Vagina (tissue), 2 donors: ENCODE data around the gene WDR1.

Source experiments
- POLR2A ChIP-seq, 2 donors: fragments of 450-650 bp; IDR thresholded peaks; one replicate each; pipeline ENCODE4 v1.6.1; 2017; ENCODE audit warnings: antibody characterized with exemption in 2 of 2, mild to moderate bottlenecking in 2 of 2, moderate library complexity in 2 of 2
- TF ChIP-seq, protein P1 (sequence below), 3 experiments: fragments of 450-650 bp in 2 of 3; fragments of 200-600 bp in 1 of 3; sonication (generic) in 1 of 3; IDR thresholded peaks; one replicate each; pipeline ENCODE4 v1.5.1; 2017 to 2019; ENCODE audit warnings: antibody characterized with exemption in 3 of 3, mild to moderate bottlenecking in 2 of 3, moderate library complexity in 2 of 3

DNA sequence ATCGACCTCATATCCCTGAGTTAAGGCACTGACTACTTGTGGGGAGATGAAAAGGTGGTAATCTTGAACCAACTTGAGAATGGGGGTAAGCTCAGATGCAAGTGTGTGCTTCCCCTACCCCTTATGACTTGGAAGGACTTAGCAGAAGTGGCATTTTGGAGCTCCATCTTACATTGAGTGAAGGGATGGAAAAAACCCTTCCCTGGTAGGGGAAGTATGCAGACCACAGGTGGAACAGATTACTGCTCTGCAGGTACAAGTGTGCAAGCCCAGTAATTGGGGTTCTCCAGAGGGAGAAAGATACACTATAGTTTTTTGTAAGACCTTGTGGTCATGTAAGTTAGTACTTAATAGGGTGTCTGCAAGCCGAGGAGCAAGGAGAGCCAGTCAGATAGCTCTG lies 12.2 kb upstream of the WDR1 start:
- TF ChIP-seq, protein P1, sequence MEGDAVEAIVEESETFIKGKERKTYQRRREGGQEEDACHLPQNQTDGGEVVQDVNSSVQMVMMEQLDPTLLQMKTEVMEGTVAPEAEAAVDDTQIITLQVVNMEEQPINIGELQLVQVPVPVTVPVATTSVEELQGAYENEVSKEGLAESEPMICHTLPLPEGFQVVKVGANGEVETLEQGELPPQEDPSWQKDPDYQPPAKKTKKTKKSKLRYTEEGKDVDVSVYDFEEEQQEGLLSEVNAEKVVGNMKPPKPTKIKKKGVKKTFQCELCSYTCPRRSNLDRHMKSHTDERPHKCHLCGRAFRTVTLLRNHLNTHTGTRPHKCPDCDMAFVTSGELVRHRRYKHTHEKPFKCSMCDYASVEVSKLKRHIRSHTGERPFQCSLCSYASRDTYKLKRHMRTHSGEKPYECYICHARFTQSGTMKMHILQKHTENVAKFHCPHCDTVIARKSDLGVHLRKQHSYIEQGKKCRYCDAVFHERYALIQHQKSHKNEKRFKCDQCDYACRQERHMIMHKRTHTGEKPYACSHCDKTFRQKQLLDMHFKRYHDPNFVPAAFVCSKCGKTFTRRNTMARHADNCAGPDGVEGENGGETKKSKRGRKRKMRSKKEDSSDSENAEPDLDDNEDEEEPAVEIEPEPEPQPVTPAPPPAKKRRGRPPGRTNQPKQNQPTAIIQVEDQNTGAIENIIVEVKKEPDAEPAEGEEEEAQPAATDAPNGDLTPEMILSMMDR (IDR thresholded peaks at IDR 0.05): no peak
- no peak for TF ChIP-seq POLR2A (IDR thresholded peaks at IDR 0.05)
